A673 (cell line): ENCODE results near the gene CREB3L1. TPM values are rescaled to one million over a fixed set of nuclear protein-coding genes. Genes with fewer than 3 reads are reported as not detected.

Experiments
- BruUV-seq: library from RNA; stranded (reverse); fragments of 400-500 nt; replicated peaks from 2 replicates; lab custom pipeline; 2021; lab: Mats Ljungman, UMichigan
- CTCF ChIA-PET: fragments of 300-600 bp; sonication (Branson Sonifier 250); formaldehyde crosslinking; loops from one replicate; lab custom pipeline; 2022; ENCODE audit warnings: antibody characterized with exemption; lab: Charles Lee
- POLR2A ChIA-PET: fragments of 300-600 bp; sonication (Branson Sonifier 250); formaldehyde crosslinking; loops from one replicate; lab custom pipeline; 2022; ENCODE audit warnings: antibody characterized with exemption; ENCODE audit not compliant: low non-redundant PET; lab: Charles Lee
- DNase-seq: peaks from one replicate; pipeline ENCODE4 v3.0.0-alpha.2; 2015; ENCODE audit warnings: low spot score
- H3K27ac ChIP-seq: fragments of 200-600 bp; sonication (generic); 2 replicates; pipeline ENCODE4 v1.5.1; 2016; ENCODE audit warnings: mixed run types, low read depth, mild to moderate bottlenecking, mixed read lengths, antibody characterized with exemption, low read length; ENCODE audit not compliant: poor library complexity, severe bottlenecking
- H3K27me3 ChIP-seq: fragments of 200-600 bp; sonication (generic); replicated peaks from 2 replicates; pipeline ENCODE4 v1.6.1; 2017; ENCODE audit warnings: mixed run types, low read depth, mild to moderate bottlenecking, mixed read lengths, antibody characterized with exemption, low read length; ENCODE audit not compliant: insufficient read depth, poor library complexity
- H3K36me3 ChIP-seq: fragments of 200-600 bp; sonication (generic); 2 replicates; pipeline ENCODE4 v1.6.1; 2016; ENCODE audit warnings: mixed run types, mild to moderate bottlenecking, mixed read lengths, antibody characterized with exemption, low read length; ENCODE audit not compliant: insufficient read depth, poor library complexity, severe bottlenecking
- H3K4me1 ChIP-seq: fragments of 200-600 bp; sonication (generic); 2 replicates; pipeline ENCODE4 v1.6.1; 2017; ENCODE audit warnings: mixed run types, mild to moderate bottlenecking, mixed read lengths, antibody characterized with exemption, low read length; ENCODE audit not compliant: insufficient read depth, poor library complexity, severe bottlenecking
- H3K4me3 ChIP-seq: fragments of 200-600 bp; sonication (generic); 2 replicates; pipeline ENCODE4 v1.5.1; 2016; ENCODE audit warnings: low read depth, mixed run types, mild to moderate bottlenecking, mixed read lengths, low read length; ENCODE audit not compliant: poor library complexity, severe bottlenecking
- H3K9me3 ChIP-seq: fragments of 200-600 bp; sonication (generic); 2 replicates; pipeline ENCODE4 v1.6.1; 2016; ENCODE audit warnings: mixed run types, low read depth, mild to moderate bottlenecking, mixed read lengths, antibody characterized with exemption, low read length; ENCODE audit not compliant: poor library complexity, severe bottlenecking
- EZH2 ChIP-seq: fragments of 200-600 bp; sonication (generic); IDR thresholded peaks from 2 replicates; pipeline ENCODE4 v1.6.1; 2017; ENCODE audit warnings: borderline replicate concordance, low read depth, mild to moderate bottlenecking, mixed read lengths, antibody characterized with exemption, low read length; ENCODE audit not compliant: poor library complexity, severe bottlenecking
- intact Hi-C: fragments of 100-400 bp; cut with micrococcal nuclease; formaldehyde crosslinking; loops from one replicate; pipeline ENCODE4 v1.10.0; 2022; ENCODE audit not compliant: unreplicated experiment
- total RNA-seq: library from RNA; stranded (reverse); gene quantifications from 2 replicates; pipeline ENCODE4 v1.2.3, GENCODE V29; 2021
- TF ChIP-seq, protein P1 (sequence below): fragments of 300-800, 200-600 bp; sonication (generic); conservative IDR thresholded peaks from 2 replicates; pipeline ENCODE4 v1.5.1; 2017; ENCODE audit warnings: low read depth, mild to moderate bottlenecking, antibody characterized with exemption, low read length, moderate library complexity, mixed read lengths

Gene CREB3L1
- total RNA-seq, 1 experiment from 2014 or later = 3.5 TPM

GRCh38 chr11:46285173-46285572, 7.7 kb downstream of the CREB3L1 start:
- TF ChIP-seq, protein P1, sequence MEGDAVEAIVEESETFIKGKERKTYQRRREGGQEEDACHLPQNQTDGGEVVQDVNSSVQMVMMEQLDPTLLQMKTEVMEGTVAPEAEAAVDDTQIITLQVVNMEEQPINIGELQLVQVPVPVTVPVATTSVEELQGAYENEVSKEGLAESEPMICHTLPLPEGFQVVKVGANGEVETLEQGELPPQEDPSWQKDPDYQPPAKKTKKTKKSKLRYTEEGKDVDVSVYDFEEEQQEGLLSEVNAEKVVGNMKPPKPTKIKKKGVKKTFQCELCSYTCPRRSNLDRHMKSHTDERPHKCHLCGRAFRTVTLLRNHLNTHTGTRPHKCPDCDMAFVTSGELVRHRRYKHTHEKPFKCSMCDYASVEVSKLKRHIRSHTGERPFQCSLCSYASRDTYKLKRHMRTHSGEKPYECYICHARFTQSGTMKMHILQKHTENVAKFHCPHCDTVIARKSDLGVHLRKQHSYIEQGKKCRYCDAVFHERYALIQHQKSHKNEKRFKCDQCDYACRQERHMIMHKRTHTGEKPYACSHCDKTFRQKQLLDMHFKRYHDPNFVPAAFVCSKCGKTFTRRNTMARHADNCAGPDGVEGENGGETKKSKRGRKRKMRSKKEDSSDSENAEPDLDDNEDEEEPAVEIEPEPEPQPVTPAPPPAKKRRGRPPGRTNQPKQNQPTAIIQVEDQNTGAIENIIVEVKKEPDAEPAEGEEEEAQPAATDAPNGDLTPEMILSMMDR = no peak
- TF ChIP-seq EZH2 = no peak
- ChIA-PET POLR2A (no interaction called here), CTCF (no interaction called here)
- H3K27me3 ChIP-seq = no peaks in the 10 kb centered on the region
- intact Hi-C loops = no loop called here
- H3K36me3 ChIP-seq = no peaks in the 10 kb centered on the region
- H3K4me3 ChIP-seq = no peak overlapping the region
- no peak for DNase-seq
- no TSS peak for BruUV-seq
- peaks cover 29% of the 10 kb centered on the region for H3K4me1 ChIP-seq
- no peak overlapping the region for H3K27ac ChIP-seq
- H3K9me3 ChIP-seq = no peaks in the 10 kb centered on the region

GRCh38 chr11:46285594-46286033, 8.2 kb downstream of the CREB3L1 start:
- TF ChIP-seq, protein P1 = no peak
- no peak for TF ChIP-seq EZH2
- H3K4me1 ChIP-seq = peaks cover 29% of the 10 kb centered on the region
- intact Hi-C loops = no loop called here
- BruUV-seq = no TSS peak
- DNase-seq = no peak
- H3K4me3 ChIP-seq = no peak overlapping the region
- ChIA-PET POLR2A (no interaction called here), CTCF (interaction anchor here (0.5 kb wide), 1 partner anchor 328 kb away, joined by 4 read pairs; no protein-coding TSS in a partner anchor)
- H3K9me3 ChIP-seq = no peaks in the 10 kb centered on the region
- no peaks in the 10 kb centered on the region for H3K27me3 ChIP-seq
- H3K36me3 ChIP-seq = no peaks in the 10 kb centered on the region
- no peak overlapping the region for H3K27ac ChIP-seq

- H3K27me3 ChIP-seq = no peaks in the 10 kb centered on the region
- DNase-seq = no peak
- TF ChIP-seq EZH2 = no peak
- TF ChIP-seq, protein P1 = no peak
- no peak overlapping the region for H3K4me3 ChIP-seq
- no TSS peak for BruUV-seq
- ChIA-PET POLR2A (no interaction called here), CTCF (no interaction called here)
- H3K4me1 ChIP-seq = peaks cover 28% of the 10 kb centered on the region
- intact Hi-C loops = no loop called here
- no peak overlapping the region for H3K27ac ChIP-seq
- no peaks in the 10 kb centered on the region for H3K36me3 ChIP-seq
- H3K9me3 ChIP-seq = no peaks in the 10 kb centered on the region
These were observed 9.3 kb downstream of the CREB3L1 start for GRCh38 chr11:46286789-46287188.
